ENCODE data around the gene ADGRL3.
"Not testable (repeated sequence)": the region's sequence is repeated elsewhere in the genome, so short reads cannot be mapped to it uniquely, and the experiment has no call there.

Gene ADGRL3

DNA sequence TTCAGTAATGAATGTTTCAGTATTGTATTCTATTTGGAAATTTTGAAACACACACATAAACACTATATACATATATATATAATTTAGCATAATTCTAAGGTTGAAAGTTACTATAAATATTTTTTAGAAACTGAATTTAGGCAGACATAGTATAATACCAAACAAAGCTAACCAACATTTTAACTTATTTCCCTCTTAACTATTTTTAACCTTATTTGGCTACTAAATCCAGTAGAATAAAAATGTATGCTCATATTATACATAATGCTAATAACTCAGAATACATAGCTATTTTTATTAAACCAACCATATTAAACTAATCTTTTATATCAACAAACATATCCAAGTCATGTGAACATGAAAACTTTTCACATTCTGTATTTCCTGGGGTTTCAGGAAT, 563.6 kb downstream of the ADGRL3 start:
- DNase-seq = no peak

DNA sequence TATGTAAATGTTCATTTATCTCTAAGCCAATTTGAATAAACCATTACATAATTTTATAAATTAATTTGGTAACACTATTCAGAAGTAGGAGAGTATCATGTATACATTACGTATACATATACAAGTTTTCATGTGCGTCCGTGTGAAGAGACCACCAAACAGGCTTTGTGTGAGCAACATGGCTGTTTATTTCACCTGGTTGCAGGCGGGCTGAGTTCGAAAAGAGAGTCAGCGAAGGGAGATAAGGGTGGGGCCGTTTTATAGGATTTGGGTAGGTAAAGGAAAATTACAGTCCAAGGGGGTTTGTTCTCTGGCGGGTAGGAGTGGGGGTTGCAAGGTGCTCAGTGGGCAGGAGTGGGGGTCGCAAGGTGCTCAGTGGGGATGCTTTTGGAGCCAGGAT, 564.0 kb downstream of the ADGRL3 start:
- DNase-seq = not testable (repeated sequence)

DNA sequence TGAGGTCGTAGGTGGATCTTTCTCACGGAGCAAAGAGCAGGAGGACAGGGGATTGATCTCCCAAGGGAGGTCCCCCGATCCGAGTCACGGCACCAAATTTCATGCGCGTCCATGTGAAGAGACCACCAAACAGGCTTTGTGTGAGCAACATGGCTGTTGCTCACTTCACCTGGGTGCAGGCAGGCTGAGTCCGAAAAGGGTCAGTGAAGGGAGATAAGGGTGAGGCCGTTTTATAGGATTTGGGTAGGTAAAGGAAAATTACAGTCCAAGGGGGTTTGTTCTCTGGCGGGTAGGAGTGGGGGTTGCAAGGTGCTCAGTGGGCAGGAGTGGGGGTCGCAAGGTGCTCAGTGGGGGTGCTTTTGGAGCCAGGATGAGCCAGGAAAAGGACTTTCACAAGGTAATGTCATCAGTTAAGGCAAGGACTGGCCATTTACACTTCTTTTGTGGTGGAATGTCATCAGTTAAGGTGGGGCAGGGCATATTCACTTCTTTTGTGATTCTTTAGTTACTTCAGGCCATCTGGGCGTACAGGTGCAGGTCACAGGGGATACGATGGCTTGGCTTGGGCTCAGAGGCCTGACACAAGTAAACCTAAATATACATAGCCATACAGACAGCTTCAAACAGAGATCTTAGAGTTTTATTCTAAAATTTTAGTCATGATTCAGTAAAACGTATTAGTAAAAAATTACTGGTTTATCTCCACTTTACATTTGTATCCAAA, 569.5 kb downstream of the ADGRL3 start:
- DNase-seq = not testable (repeated sequence)

DNA sequence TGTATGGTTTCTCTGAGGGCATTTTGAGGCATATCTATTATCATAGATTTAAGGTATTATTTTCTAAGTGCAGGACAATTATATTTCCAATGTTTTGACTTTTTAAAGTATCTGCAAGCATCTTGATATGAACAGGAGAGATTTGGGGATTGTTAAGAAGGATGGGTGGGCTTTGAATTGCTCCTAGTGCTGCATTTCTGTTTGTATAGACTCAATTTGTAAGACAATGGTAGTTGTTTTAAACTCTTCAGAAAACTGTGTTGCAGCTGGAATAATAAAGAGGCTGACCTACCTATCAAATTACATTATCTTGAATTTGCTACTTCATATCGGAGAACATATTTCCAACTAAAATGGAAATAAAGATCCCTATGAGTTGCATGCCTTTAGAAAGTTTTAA, 570.3 kb downstream of the ADGRL3 start:
- no peak for DNase-seq

DNA sequence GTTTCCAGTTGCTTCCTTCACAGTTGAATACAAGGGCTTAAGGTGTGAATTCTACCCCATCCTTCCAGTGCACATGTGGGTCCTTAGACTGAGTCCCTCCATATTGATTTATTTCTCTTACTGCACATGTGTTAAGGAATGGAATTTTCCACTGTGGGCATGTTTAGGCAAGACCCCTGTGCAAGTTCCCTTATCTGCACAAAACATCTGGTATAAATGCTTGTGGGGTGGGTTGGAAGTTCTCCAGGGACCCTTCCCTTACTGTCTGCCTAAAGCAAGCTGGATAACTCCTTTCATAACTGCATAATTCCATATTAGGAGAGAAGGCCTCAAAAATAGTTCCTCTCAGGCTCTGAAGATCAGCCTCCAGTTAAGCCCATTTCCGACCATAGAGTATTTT, 570.9 kb downstream of the ADGRL3 start:
- DNase-seq = no peak

DNA sequence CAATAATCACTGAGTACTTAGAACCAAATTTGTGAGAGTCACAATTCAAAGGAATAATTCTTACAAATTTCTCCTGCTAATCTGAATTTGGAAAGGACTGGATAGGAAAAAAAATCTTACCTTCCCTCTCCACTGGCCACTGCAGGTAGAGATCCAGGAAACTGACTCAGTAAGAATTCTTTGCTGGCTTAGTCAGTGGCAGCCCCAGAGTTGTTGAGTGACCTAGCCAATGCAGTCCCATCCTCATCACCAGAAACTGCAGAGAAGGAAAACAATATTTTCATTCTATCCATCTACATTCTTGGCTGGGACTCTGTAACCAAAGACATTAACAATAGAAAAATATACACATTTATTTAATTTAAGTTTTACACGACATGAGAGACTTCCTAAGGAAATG, 572.0 kb downstream of the ADGRL3 start:
- no peak for DNase-seq

DNA sequence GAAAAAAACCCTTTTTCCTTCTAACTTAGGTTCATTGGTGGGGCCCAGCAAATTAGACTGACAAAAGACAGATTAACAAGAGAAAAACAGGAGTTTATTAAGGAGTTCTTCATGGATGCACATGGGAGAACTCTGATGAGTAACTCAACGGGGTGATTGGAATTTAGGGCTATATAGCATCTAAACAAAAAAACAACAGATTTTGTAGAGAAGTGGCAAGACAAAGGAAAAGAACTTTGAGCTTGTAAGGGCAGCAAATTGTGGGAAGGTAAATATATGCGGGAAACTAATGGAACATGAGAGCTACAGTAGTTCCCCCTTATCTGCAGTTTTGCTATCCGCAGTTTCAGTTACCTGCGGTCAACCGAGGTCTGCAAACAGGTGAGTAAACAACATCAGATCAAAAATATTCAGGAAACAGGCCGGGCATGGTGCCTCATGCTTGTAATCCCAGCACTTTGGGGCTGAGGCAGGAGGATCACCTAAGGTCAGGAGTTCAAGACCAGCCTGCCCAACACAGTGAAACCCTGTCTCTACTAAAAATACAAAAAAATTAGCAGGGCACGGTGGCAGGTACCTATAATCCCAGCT, 573.6 kb downstream of the ADGRL3 start:
- no peak for DNase-seq

DNA sequence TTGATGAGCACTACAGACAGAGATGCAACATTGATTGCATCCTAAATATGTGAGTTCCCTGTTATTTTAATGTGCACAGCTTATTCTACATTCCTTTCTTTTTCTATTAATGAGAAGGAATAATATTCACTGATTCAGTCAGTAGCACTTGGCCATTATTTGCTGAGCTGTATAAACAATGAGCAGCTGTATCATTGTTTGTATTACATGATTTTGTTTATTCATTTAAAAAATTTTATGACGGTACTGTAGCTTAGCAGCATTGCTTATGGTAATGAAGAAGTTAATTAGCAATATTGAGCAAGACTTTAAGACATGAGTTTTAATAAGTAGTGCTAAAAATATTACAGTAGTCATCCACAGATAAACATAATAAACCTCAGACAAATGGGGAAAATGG, 582.0 kb downstream of the ADGRL3 start:
- DNase-seq = no peak

DNA sequence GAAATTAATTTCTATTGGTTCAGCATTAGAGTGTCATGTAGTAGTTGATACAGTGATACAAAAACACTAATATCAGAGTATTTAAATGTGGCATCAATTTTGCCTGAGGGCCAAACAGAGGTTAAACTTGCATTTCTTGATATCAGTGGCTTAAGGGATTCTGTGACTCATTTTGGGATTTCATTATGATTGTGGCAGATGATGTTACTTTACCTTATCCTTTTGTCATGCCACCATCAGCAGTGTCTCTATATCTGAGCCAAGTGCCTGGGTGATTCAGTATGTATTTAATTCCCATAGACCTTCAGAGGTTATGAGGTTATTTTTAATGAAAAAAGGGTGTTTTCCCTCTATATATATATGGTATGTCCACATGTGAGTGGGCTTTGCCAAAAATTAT, 582.9 kb downstream of the ADGRL3 start:
- DNase-seq = no peak

DNA sequence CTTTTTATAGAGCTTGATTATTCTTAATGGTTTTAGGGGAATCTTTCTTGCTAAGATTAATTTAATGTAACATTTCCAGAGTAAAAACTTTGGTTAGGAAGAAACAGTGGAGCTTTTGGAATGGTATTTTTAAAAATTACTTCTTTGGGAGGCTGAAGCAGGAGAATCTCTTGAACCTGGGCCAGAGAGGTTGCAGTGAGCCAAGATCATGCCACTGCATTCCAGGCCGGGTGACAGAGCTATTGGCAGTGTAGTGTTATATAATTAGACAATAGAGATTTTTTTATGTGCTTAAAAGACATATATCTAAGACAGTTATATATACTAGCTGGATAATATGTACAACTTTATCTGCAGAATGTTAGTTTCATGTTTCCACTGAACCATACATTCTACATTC, 585.6 kb downstream of the ADGRL3 start:
- DNase-seq = no peak

DNA sequence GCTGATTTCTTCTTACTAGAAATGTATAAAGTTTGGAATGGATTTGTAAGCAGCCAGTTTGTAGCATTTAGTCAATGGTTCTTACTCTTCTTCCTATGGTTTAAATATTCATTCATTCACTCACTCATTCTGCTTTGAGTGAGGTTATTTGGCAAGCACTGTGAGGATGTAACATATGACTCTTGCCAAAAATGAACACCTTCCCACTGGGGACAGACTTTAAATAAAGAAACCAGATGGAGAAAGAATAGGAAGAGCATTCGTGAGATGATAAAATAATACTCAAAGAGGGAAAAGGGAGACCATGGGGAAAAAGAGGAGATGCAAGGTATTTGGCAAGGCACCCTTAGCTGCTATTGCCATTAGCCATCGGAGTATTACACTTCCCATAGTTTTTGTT, 586.1 kb downstream of the ADGRL3 start:
- no peak for DNase-seq

DNA sequence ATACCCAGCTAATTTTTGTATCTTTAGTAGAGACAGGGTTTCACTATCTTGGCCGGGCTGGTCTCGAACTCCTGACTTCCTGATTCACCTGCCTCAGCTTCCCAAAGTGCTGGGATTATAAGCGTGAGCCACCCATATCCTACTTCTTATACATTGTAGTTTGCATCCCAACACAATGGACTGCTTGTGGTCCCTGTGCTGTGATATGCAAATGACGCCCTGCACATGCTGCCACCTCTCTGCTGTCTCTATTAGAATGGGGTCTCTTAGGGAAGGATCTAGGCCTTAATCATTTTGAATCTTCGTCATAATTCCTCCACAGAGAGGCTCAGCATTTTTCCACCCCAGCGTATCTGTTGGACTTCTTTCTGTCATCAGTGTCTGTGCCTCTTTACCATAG, 595.9 kb downstream of the ADGRL3 start:
- DNase-seq = no peak

DNA sequence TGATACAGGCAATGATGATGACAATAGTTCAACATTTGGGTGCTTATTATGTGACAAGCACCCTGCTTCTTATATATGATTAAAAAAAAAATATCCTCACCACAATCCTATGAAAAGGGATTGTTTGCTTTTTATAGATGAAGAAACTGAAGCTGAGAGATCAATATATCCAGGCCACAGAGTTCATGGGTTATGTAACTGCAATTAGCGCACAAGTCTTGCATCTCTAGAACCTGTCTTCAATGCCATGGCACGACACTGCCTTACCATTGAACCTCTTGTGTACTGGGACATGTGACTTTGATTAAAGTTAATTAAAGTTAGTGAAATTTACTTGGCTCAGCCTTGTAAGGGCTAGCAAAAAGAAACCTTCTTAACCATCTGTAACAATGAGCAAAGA, 599.7 kb downstream of the ADGRL3 start:
- no peak for DNase-seq

DNA sequence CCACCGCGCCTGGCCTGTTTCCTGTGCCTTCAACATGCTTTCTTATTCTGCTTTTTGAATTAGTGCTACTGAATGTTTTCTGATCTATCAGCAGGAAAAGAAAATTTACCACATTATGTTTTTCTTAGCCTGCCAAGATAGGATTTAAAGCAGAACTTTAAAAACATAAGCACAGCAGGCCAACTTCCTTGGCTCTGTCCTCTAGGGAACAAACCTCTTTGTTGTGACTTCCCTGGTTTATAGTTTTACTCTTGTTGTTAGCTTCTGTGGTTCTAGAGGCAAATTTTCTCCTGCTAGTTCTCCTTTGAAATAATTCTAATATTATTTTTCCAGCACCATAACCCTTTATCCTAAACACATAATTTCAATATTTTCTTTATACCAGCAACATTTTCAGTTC, 605.1 kb downstream of the ADGRL3 start:
- DNase-seq = no peak

DNA sequence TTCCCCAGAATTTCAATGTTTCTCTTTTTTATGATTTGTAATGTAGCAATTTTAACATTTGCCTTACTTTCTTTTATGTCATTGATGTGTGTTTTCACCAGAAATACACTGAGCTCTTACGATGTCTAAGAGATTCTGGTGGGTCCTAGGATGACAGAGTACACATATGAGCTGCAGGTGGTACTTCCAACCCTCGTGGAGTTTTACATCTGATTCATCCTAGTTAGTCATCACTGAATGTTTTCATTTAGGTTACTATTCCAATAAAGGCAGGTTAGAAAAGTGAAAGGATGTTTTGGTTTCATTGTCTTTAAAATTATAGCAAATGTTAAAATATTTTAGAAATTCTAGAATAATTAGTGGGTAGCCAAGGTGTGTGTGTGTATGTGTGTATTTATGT, 605.9 kb downstream of the ADGRL3 start:
- no peak for DNase-seq

DNA sequence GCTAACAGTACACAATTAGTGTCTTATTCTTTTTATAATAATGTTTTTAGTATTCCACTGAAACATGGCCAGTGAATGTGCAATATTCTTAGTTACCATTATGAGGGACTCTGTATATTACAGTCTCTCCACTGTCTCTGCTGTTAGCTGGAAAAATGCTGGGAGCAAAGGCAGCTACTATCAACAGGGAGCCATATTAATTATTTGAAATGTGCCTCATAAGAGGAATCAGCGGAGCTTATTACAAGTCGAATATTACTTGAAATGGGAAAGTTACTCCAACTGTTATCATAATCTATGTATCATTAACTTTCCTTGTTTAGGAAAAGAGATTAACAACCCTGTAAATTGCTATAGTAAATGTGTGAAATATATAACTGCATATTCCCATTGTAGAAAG, 612.0 kb downstream of the ADGRL3 start:
- no peak for DNase-seq

DNA sequence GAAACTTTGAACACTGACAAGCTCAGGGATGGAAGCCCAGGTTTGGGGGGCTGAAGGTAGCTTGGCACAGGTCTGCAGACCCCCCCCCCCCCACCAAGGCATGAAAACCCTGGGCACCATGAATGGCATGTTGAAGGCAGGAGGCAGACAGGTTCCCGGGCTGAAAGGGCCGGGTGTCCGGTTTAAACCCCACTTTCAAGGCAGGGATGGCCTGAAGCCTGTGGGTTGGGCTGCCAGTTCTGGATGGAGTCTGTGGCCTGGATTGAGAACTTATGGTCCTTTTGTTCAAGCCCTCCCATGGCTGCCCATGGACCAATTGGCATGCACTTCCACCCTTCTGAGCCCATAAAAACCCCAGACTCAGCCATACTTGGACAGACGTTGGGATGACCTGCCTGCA, 616.9 kb downstream of the ADGRL3 start:
- no peak for DNase-seq

DNA sequence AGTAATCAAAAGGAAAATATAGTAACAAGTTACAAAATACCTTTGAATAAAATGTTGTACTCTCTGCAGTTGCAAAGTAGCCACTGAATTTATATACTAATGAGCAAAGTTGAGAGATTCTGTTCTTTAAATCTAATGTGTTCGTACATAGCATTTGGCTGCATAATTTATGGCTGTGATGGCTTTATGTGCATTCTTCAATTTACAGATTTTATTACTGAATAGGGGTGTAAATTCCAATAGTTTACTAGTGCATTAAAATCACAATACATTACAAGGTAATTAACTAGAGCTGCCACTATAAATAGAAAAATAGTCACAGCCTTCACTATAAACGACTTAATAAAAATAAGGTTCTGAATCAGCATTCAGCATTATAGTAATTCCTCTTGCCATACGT, 620.0 kb downstream of the ADGRL3 start:
- DNase-seq = no peak

DNA sequence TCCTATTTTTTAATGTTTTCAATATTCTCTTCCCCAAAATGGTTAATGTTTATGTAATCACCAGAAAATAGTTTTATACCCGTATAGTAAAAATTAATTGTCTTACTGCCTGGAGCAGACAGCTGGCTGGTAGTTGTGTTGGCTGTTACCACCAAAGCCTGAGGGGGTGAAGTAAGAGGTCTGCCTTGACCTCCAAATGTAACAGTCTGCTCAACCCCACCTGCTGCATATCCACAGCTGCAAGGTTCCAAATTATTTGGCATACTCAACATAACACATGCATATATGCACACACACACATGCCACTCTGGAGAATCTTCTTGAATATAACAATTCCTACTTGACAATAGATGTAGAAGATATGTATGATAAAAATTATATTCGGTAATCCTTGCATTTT, 624.3 kb downstream of the ADGRL3 start:
- no peak for DNase-seq

DNA sequence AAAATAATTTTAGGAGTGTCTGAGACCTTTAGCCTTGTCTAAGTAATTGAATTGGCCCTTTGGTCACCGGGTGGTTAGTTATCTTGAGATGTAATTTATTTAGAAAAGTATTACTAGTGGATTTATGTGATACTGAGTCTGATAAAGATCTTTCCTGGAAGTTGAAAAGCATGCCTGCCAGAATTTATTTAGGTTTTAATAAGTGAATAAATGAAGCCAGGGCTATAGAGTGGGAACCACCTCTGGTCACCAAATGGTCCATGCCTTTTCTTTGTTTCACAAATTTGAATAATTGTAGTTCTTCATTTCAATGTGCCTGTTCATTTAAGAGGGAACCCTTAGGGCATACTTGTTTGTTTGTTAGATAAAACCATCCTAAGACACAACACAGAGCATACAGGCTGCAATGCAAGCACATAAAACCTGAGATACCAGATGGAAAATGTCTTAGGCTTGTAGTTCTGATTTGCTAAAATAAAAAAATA, 627.8 kb downstream of the ADGRL3 start:
- no peak for DNase-seq

DNA sequence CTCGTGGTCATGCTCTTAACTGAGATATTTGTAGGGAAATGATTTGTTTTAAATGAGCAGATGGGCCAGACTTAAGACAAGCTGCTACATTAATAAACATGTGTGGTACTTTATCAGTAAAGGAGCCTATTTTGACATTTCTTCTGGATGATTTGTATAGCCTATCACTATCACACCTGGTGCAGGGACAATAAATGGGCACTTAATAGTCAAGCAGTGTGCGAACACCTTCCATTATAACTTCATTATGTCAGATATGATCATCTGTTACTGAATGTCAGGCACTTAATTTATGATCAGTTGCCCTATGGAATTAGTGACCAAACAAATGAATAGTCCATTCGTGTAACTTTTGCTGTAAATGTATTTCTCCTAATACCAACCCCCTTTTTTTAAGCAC, 628.8 kb downstream of the ADGRL3 start:
- no peak for DNase-seq

DNA sequence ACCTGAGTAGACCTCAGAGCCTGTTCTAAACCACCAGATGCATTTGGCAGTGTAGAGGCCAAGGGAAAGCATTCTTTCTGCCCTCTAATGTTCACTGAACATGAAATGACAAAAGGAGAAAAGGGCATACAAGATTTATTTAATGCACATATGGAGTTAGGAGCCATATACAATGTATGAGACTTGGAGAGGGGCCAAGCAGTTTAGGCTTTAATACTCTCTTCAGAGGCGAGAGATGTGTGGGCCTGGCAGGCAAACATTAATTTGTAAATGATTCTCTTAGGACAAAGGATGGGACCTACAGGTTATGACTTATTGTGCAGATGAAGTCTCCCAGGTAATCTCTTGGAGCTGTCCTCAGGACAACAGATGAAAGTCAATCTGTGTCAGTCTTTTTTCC, 631.9 kb downstream of the ADGRL3 start:
- no peak for DNase-seq

DNA sequence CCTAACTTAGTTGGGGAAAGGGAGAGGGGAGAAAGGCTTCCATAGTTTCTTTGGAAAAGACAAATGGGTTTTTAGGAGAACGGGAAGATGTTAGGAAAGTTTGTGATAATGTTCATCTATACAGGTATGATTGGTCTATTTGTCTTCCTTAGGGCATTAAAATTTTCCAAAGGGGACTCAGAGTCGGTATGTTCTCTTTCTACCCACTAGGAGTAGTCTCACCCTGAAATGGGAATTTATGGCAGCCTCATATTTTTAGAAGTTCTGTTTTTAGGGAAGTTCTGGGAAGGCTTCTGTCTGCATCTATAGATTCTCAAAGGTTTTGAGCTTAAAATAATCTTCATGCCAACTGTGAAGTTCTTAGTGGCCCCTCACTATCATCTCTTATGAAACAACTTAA, 637.3 kb downstream of the ADGRL3 start:
- no peak for DNase-seq

DNA sequence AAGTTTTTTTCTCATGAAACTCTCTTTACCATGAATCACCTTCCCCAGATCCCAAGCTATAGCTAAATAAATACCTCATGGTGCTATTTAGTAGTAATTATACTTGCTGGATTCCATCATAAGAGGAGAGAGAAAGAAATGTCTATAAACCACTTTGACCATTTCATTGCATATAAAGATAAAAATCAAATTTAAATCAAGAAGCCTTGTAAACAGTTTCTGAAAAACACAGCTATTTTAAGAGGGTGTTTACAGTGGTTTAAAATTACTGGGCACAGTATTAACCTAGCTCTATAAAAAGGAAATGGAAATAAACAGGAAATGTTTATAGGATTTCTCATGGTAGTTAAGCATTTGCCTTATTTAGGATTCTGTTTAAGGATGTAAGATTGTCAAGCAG, 637.9 kb downstream of the ADGRL3 start:
- no peak for DNase-seq

DNA sequence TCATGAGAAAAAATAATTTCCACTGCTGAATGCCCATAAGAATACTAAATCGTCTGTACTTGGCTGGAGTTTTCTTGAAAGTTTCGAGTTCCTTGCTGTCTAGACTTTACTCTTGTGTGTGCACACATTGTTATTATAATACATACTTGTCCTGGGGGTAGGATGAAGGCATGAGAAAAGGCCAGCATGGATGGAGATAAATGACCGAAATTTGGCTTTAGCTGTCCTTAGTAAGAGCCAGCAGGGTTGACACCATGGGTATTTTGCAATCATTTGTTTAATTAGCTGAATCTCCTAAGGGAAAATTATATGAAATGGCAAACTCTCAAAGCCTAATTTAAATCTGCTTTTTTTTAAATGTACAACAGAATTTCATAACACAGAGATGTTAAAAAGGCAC, 641.6 kb downstream of the ADGRL3 start:
- DNase-seq = no peak
